ENCODE results near the gene LIPK.

GRCh38 chr10:88745633-88746032 lies 39.6 kb downstream of the LIPK start:
- TF ChIP-seq EZH2phosphoT487 (IDR thresholded peaks at IDR 0.05; ENCODE audit: low read depth) (no peak), CTCF (IDR thresholded peaks at IDR 0.05; ENCODE audit: low read depth, low read length) (no peak)

All from OCI-LY3 (cell line).